RPMI7951 (cell line): ENCODE results near the gene TRIO. TPM values are rescaled to one million over a fixed set of nuclear protein-coding genes. Genes with fewer than 3 reads are reported as not detected.

Experiments
- DNase-seq: peaks from one replicate; pipeline ENCODE4 v3.0.0-alpha.2; 2012; ENCODE audit warnings: low read depth
- total RNA-seq: library from RNA; depleted of rRNA; stranded (reverse); fragments of >200 nt; shearing (Covaris generic); gene quantifications from 2 replicates; pipeline ENCODE4 v1.2.3, GENCODE V29; 2014

The TRIO gene
- total RNA-seq, 1 experiment from 2014 or later = 34.0 TPM

- no peak for DNase-seq
Measured at GRCh38 chr5:14505310-14506139, 362.4 kb downstream of the TRIO start.

DNA sequence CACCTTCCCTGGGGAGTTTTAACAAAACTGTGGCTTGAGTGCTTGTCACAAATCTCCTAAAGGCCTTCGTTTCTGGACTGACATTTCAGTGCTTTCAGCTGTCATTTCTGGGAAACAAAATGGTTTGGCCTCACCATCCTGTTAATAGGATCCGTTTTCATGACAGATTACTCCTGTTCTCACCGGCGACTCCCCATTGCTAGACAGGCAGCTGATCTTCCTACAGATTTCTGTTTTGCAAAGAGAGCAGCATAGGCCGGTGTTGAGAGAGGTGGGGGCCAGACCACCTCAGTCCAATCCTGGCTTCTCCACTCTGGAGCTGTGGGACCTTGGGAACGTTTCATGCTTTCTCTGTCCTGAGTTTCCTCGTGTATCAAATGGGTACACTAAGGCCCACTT is 363.0 kb downstream of the TRIO start:
- no peak for DNase-seq

- no peak for DNase-seq
Measured at GRCh38 chr5:14506661-14507060, 363.5 kb downstream of the TRIO start.

GRCh38 chr5:14507156-14507941 is 364.2 kb downstream of the TRIO start:
- no peak for DNase-seq

- DNase-seq = no peak
Measured at GRCh38 chr5:14508046-14508445, 364.9 kb downstream of the TRIO start.

GRCh38 chr5:14509556-14509955 is 366.4 kb downstream of the TRIO start:
- no peak for DNase-seq

- no peak for DNase-seq
Measured at GRCh38 chr5:14510156-14510734, 367.1 kb downstream of the TRIO start.

DNA sequence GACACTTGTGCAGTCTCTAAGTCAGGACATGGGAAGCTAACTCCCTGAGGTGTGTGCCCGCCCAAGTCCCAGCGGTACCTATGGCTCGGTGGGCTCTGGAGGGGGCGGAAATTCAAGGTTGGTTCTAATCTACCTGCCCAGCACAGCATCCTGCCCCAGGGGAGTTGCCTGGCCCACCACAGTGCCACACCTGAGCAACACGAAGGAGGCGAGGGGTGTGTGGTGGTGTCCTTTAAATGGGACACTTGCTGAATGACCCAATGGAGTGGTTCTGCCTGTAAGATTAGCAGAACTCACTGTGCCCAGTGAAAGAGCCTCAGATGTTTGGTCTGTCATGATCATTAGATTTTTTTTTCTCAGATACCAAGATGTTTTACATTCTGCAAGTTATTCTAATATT is 367.7 kb downstream of the TRIO start:
- no peak for DNase-seq

GRCh38 chr5:14512574-14512973 is 369.4 kb downstream of the TRIO start:
- DNase-seq = no peak

GRCh38 chr5:14513266-14513665 is 370.1 kb downstream of the TRIO start:
- no peak for DNase-seq

- no peak for DNase-seq
Measured at GRCh38 chr5:14516901-14517300, 373.8 kb downstream of the TRIO start.

DNA sequence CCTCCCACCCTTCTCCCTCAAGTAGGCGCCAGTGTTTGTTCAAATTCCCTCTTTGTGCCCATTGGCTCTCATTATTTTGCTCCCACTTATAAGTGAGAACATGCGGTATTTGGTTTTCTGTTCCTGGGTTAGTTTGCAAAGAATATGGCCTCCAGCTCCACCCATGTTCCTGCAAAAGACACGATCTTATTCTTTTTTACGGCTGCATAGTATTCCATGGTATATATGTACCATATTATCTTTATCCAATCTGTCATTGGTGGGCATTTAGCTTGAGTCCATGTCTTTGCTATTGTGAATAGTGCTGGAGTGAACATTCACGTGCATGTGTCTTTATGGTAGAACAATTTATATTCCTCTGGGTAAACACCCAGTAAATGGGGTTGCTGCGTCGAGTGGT is 375.5 kb downstream of the TRIO start:
- DNase-seq = no peak

- DNase-seq = no peak
Measured at GRCh38 chr5:14521748-14522147, 378.6 kb downstream of the TRIO start.

GRCh38 chr5:14522721-14523120 is 379.6 kb downstream of the TRIO start:
- no peak for DNase-seq

DNA sequence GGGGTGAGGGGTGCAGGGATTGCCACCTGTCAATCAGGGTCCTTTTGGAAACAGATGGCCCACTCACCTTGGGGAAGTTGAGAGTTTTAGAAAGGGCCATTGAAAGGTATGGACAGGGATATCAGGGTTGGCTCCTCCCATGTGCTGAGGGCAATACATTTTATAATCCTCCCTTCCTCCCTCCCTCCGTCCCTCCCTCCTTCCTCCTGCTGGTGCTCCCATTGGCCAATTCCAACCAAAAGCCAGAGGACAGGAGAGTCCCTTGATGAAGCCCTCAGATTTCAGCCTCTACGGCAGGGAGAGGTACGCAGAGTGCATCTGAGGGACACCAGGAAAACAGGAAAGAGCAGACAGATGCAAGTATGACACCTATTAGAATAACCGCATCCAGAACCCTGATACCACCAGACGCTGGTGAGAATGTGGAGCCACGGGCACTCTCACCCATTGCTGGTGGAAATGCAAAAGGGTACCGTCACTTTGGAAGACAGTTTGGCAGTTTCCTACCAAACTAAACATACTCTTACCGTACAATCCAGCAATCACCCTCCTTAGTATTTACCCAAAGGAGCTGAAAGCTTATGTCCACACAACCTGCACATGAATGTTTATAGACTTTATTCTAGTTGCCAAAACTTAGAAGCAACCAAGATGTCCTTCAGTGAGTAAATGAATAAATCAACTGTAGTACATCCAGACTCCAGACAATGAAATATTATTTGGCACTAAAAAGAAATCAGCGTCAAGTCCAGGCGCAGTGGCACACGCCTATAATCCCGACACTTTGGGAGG is 380.3 kb downstream of the TRIO start:
- DNase-seq = no peak

DNA sequence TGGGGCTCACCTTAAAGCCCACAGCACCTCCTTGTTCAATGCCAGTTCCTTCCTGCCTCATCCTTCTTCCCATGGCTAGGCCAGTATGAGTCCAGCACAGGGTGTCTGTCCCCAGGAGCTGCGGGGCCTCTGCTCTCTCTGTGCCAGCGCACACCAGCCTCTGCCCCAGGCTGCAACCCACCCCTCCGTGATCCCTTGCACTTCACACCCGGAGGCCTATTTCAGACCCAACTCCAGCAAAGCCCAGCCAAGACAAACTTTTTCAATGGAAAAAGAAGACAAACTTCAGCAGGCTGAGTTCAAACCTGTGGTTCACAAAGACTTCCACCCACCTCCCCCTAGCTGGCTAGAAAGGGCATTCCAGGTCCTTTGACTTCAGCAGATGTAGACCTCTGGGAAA is 382.3 kb downstream of the TRIO start:
- no peak for DNase-seq

DNA sequence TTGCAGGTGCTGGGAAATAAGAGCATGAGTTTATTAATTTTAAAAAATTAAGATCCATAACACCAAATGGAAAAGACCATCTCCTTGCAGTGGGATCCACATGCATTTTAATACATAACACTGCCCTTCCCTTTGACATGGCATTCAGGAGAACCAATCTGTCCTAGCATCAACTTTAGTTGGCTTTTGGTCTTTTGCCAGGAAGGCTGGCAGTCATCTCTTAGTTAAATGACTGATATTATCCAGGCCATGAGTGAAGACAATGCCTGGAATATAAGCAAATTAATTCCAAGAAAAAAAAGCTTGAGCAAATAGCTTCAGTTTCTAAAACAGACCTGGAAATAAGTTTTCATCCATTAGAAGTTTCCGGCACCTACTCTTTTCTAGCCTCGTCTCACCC is 383.4 kb downstream of the TRIO start:
- DNase-seq = no peak

- DNase-seq = no peak
Measured at GRCh38 chr5:14528115-14528514, 385.0 kb downstream of the TRIO start.

DNA sequence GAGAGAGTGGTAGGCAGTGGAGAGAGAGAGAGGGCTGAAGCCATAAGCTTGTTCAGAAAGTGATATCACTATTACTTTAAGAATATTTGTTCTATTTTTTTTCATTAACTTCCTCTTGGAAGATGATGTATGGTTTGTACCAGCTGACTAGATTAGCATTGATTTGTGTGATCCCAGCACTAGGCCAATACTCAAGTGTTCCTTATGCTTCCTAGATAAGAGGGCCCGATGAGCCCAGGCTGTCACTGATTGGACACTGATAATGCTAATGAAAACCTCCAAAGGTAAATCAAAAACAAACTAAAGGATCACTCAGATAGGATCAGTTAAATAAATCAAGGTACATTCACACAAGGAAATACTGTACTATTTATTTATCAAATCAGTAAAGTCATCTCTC is 385.8 kb downstream of the TRIO start:
- no peak for DNase-seq

GRCh38 chr5:14531668-14532067 is 388.5 kb downstream of the TRIO start:
- DNase-seq = no peak

GRCh38 chr5:14532180-14532579 is 389.0 kb downstream of the TRIO start:
- no peak for DNase-seq

DNA sequence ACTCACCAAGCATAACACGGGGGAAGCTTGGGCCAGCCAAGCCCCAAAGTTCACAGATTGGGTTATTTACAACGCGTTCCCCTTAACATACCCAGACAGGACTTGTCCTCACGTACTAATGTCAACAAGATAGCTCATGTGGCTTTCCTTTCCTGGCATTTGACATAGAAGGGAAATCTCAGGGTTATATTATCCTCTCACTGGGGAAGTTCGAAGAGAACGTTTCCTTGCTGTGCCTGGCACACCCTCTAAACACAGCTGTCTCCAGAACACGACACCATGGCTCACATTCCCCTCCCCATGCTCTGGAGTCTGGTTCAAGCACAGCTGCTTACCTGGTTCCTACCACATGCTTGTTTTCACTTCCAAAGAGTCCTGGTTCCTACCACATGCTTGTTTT is 391.6 kb downstream of the TRIO start:
- no peak for DNase-seq
